Upper lobe of left lung (tissue), 6 donors: Measurements from ENCODE around the gene AFF1. TPM values are rescaled to one million over a fixed set of nuclear protein-coding genes. Genes with fewer than 3 reads are reported as not detected.

Experiments used
- ATAC-seq, 2 donors: fragments of 200-7000 bp; cut with Tn5 transposase; one replicate each; pipeline ENCODE4 v1.9.1; 2022; ENCODE audit warnings: mild to moderate bottlenecking in 2 of 2, moderate library complexity in 2 of 2; ENCODE audit not compliant: low FRiP score in 2 of 2
- DNase-seq, 2 donors: peaks; one replicate each; pipeline ENCODE4 v3.0.0-alpha.2; 2019 to 2020
- H3K27ac ChIP-seq, 4 donors: fragments of 200-600 bp; sonication (generic); one replicate each; pipeline ENCODE4 v1.5.1; 2016 to 2019
- H3K27me3 ChIP-seq, 4 donors: fragments of 200-600 bp; sonication (generic); one replicate each; pipeline ENCODE4 v1.5.1; 2017 to 2019
- H3K36me3 ChIP-seq, 4 donors: fragments of 200-600 bp; sonication (generic); one replicate each; pipeline ENCODE4 v1.5.1; 2016 to 2019
- H3K4me1 ChIP-seq, 4 donors: fragments of 200-600 bp; sonication (generic); one replicate each; pipeline ENCODE4 v1.5.1; 2018 to 2019
- H3K4me3 ChIP-seq, 4 donors: fragments of 200-600 bp; sonication (generic); one replicate each; pipeline ENCODE4 v1.5.1; 2017 to 2019; ENCODE audit warnings: mild to moderate bottlenecking in 2 of 4, moderate library complexity in 1 of 4
- H3K9me3 ChIP-seq, 4 donors: fragments of 200-600 bp; sonication (generic); one replicate each; pipeline ENCODE4 v1.5.1; 2018 to 2019
- CTCF ChIP-seq, 6 experiments: fragments of 450-650 bp in 4 of 6; fragments of 200-600 bp in 2 of 6; sonication (generic) in 2 of 6; IDR thresholded peaks; one replicate each; pipeline ENCODE4 v1.5.1; 2016 to 2019; ENCODE audit warnings: antibody characterized with exemption in 6 of 6
- EP300 ChIP-seq, 4 donors: sonication (generic); formaldehyde crosslinking; IDR thresholded peaks; one replicate each; pipeline ENCODE4 v1.5.1; 2017; ENCODE audit warnings: antibody characterized with exemption in 4 of 4, control low read depth in 2 of 4
- POLR2A ChIP-seq, 4 donors: fragments of 450-650 bp; IDR thresholded peaks; one replicate each; pipeline ENCODE4 v1.5.1; 2016 to 2017; ENCODE audit warnings: antibody characterized with exemption in 4 of 4, mild to moderate bottlenecking in 2 of 4
- POLR2AphosphoS5 ChIP-seq, 2 donors: sonication (generic); formaldehyde crosslinking; IDR thresholded peaks; one replicate each; pipeline ENCODE4 v1.5.1; 2017; ENCODE audit warnings: antibody characterized with exemption in 2 of 2
- WGBS, 2 donors: methylation state at CpG; one replicate each; pipeline ENCODE4 v1.1.5; 2017 to 2018; 5-methylcytosine and 5-hydroxymethylcytosine counted together
- total RNA-seq, 6 donors: library from RNA; depleted of rRNA in 4 of 6; stranded (reverse); fragments of >200 nt in 4 of 6; gene quantifications; one replicate each; pipeline versions ENCODE4 v1.1.0 to v1.2.1, GENCODE V29; 2016 to 2021
- donor health status: DM: no; HTN: no; CAD: no; lungs with moderate emphysema.
- donor health status: DM: no; HTN: yes; CAD: no; lungs with severe emphysema.

AFF1 gene
- total RNA-seq, 6 donors from 2014 or later = 45.5 to 124 (median 83.9) TPM

- Histone ChIP-seq H3K4me3 (no peak overlapping the region), H3K27ac (no peak overlapping the region), H3K27me3 (no peaks in the 10 kb centered on the region), H3K4me1 (peaks cover 43 to 60% (median 51%) of the 10 kb centered on the region in 4 donors), H3K36me3 (no peaks in the 10 kb centered on the region), H3K9me3 (no peaks in the 10 kb centered on the region)
- no peak for ATAC-seq
- TF ChIP-seq EP300 (IDR thresholded peaks at IDR 0.05) (no peak), POLR2A (IDR thresholded peaks at IDR 0.05) (no peak), CTCF (IDR thresholded peaks at IDR 0.05) (no peak)
- DNase-seq = no peak
Measured at GRCh38 chr4:86971355-86971683, 36.5 kb downstream of the AFF1 start.

DNA sequence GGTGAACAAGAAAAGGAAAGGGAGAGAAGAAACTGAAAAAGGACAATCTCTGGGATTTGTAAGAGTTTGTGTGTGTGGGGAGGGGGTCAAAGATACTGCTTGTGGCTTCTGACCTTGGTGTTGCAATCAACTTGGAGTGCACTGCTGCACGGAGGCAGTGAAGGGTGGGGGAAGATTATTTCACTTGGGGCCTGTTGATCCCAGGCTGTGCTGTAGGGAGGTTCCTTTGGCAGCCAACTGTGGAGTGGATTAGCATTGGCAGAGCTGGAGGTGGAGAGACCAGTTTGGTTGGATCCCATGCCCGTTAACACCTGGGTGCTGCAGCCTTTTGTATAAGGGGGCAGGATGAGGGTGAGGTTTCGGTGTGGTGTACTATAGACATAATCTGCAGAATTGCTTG, 38.2 kb downstream of the AFF1 start:
- Histone ChIP-seq H3K4me3 (no peak overlapping the region), H3K27ac (peak overlapping the region; percentile 2 to 17 (median 8)), H3K36me3 (no peaks in the 10 kb centered on the region), H3K27me3 (no peaks in the 10 kb centered on the region), H3K4me1 (peaks cover 44 to 59% (median 48%) of the 10 kb centered on the region in 4 donors), H3K9me3 (no peaks in the 10 kb centered on the region)
- peak in 1 of 2 donors; percentile 88 for DNase-seq
- TF ChIP-seq POLR2AphosphoS5 (IDR thresholded peaks at IDR 0.05) (peak in 1 of 2 donors; percentile 39), EP300 (IDR thresholded peaks at IDR 0.05) (no peak), CTCF (IDR thresholded peaks at IDR 0.05) (no peak)
- peak; percentile 69 to 79 for ATAC-seq
- WGBS, 2 donors = 38 to 57% methylated on average over 3 of the region's 3 CpGs

GRCh38 chr4:86973668-86974067, 38.9 kb downstream of the AFF1 start:
- ATAC-seq = no peak
- TF ChIP-seq POLR2AphosphoS5 (IDR thresholded peaks at IDR 0.05) (no peak), EP300 (IDR thresholded peaks at IDR 0.05) (no peak), POLR2A (IDR thresholded peaks at IDR 0.05) (no peak), CTCF (IDR thresholded peaks at IDR 0.05) (no peak)

DNA sequence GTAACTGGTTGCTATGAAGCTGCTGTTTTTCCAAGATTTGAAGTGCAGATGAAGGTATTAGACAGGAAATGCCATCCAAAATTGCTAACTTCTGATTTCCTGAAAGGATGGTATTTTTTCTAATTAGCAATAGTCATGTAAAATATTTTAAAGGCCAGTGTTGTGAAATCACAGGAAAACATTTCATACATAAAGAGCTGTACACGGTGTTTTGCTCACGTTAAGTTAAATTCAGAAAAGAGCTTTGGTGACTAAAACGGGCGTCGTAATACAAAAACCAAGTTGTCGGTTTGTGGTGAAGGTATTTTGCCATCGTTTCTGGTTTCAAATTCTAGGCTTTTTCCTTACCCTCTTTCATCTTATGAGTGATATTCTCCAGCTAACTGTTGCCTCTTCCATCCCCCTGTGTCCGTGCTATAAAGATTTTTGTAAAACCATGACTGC, 39.8 kb downstream of the AFF1 start:
- ATAC-seq (no peak), DNase-seq (no peak)
- no peaks in the 10 kb centered on the region for H3K9me3 ChIP-seq
- H3K4me1 ChIP-seq = peaks cover 39 to 51% (median 42%) of the 10 kb centered on the region in 4 donors
- H3K36me3 ChIP-seq = no peaks in the 10 kb centered on the region
- no peaks in the 10 kb centered on the region for H3K27me3 ChIP-seq
- no peak overlapping the region for H3K27ac ChIP-seq
- H3K4me3 ChIP-seq = no peak overlapping the region
- TF ChIP-seq CTCF (IDR thresholded peaks at IDR 0.05) (no peak), EP300 (IDR thresholded peaks at IDR 0.05) (no peak), POLR2A (IDR thresholded peaks at IDR 0.05) (no peak), POLR2AphosphoS5 (IDR thresholded peaks at IDR 0.05) (no peak)
- 65 to 67% methylated on average over 8 of the region's 8 CpGs for WGBS, 2 donors

More at GRCh38 chr4:86973668-86974067, 38.9 kb downstream of the AFF1 start:
- peaks cover 39 to 53% (median 42%) of the 10 kb centered on the region in 4 donors for H3K4me1 ChIP-seq
- H3K9me3 ChIP-seq = no peaks in the 10 kb centered on the region
- H3K27ac ChIP-seq = peak overlapping the region in 1 of 4 donors; percentile 30
- no peaks in the 10 kb centered on the region for H3K27me3 ChIP-seq
- WGBS, 2 donors = 51 to 56% methylated on average over 4 of the region's 4 CpGs
- no peaks in the 10 kb centered on the region for H3K36me3 ChIP-seq
- DNase-seq = no peak
- no peak overlapping the region for H3K4me3 ChIP-seq

DNA sequence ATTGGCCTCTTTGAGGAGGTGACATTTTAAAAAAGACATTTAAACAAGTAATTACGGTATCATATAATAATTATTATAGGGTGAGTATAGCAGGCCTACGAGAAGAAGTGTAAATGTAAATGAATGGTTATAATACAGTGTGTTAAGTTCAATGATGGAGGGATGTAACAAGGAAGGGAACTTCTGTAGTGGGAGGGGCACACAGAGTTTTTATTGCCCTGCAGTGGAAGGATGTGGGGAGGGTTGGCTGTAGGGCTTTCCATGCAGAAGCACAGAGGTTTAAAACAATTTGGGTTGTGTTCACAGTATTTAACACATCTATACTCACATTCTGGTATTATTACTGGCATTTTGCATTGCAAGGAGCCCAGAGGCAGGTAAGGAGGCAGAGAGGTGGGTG, 41.1 kb downstream of the AFF1 start:
- DNase-seq (no peak), ATAC-seq (no peak)
- Histone ChIP-seq H3K27ac (no peak overlapping the region), H3K36me3 (no peaks in the 10 kb centered on the region), H3K4me3 (no peak overlapping the region), H3K9me3 (no peaks in the 10 kb centered on the region), H3K27me3 (no peaks in the 10 kb centered on the region), H3K4me1 (peaks cover 31 to 40% (median 34%) of the 10 kb centered on the region in 4 donors)
- WGBS, 2 donors = 87 to 89% methylated on average over 2 of the region's 2 CpGs
- TF ChIP-seq POLR2AphosphoS5 (IDR thresholded peaks at IDR 0.05) (no peak), EP300 (IDR thresholded peaks at IDR 0.05) (no peak), POLR2A (IDR thresholded peaks at IDR 0.05) (no peak), CTCF (IDR thresholded peaks at IDR 0.05) (no peak)
